K562 (cell line): ENCODE results near the gene C10orf95. TPM values are rescaled to one million over a fixed set of nuclear protein-coding genes. Genes with fewer than 3 reads are reported as not detected.

Experiments used
- ARID4B ChIP-seq: sonication (generic); formaldehyde crosslinking; IDR thresholded peaks from 2 replicates; pipeline ENCODE4 v1.8.0; 2022; ENCODE audit warnings: mild to moderate bottlenecking, missing genetic modification reagents
- NFRKB ChIP-seq: fragments of 450-650 bp; IDR thresholded peaks from 2 replicates; pipeline ENCODE4 v1.6.1; 2016; ENCODE audit warnings: low read depth
- RBM17 ChIP-seq: fragments of 200-400 bp; formaldehyde crosslinking; IDR thresholded peaks from 2 replicates; pipeline ENCODE4 v1.6.1; 2017; ENCODE audit warnings: low read depth, mild to moderate bottlenecking, low read length, borderline replicate concordance
- SLC30A9 ChIP-seq: fragments of 250-450 bp; sonication (Bioruptor Pico); IDR thresholded peaks from 2 replicates; pipeline ENCODE4 v1.8.0; 2022; ENCODE audit warnings: mild to moderate bottlenecking, moderate library complexity
- TSC22D4 ChIP-seq: fragments of 450-650 bp; IDR thresholded peaks from 2 replicates; pipeline ENCODE4 v1.6.1; 2016; ENCODE audit warnings: missing genetic modification characterization, missing biosample characterization, control low read depth
- ZNF146 ChIP-seq: IDR thresholded peaks from one replicate; pipeline ENCODE4 v1.6.1; 2018; ENCODE audit warnings: missing compliant biosample characterization; ENCODE audit not compliant: unreplicated experiment
- ZNF318 ChIP-seq, 2 experiments: fragments of 450-650 bp; IDR thresholded peaks; 2 replicates each; pipeline ENCODE4 v1.6.1; 2016; ENCODE audit warnings: mild to moderate bottlenecking in 2 of 2, borderline replicate concordance in 1 of 2, low read depth in 1 of 2, moderate library complexity in 1 of 2
- polyA plus RNA-seq, 8 experiments: library from polyadenylated mRNA; depleted of rRNA in 4 of 8; stranded (reverse) in 5 of 8; unstranded in 3 of 8; fragments of >200 nt; fragmentation: Nextera tagmentation in 2 of 8; fragmentation: Illumina TruSeq in 1 of 8; extraction: Ambion mirVana in 2 of 8; extraction: Trizol in 1 of 8; gene quantifications; 2 replicates each; pipeline versions ENCODE4 v1.2.1 to v1.2.3, GENCODE V29; 2011 to 2014; ENCODE audit warnings: inconsistent platforms in 1 of 8, missing spikeins in 1 of 8
- total RNA-seq, 7 experiments: library from RNA; depleted of rRNA in 6 of 7; stranded (reverse); fragments of >200 nt in 6 of 7; fragmentation: Illumina TruSeq in 2 of 7; extraction: Trizol in 2 of 7; gene quantifications; 2 replicates each; pipeline versions ENCODE4 v1.2.1 to v1.2.3, GENCODE V29; 2011 to 2021; ENCODE audit warnings: low replicate concordance in 1 of 7
- TF ChIP-seq, protein P1 (sequence below): fragments of 250-450 bp; sonication (Bioruptor Pico); IDR thresholded peaks from 2 replicates; pipeline ENCODE4 v1.4.0; 2020; ENCODE audit warnings: borderline replicate concordance
- TF ChIP-seq, protein P2 (sequence below): fragments of 250-450 bp; sonication (Bioruptor Pico); IDR thresholded peaks from 2 replicates; pipeline ENCODE4 v1.6.1; 2021; ENCODE audit warnings: mild to moderate bottlenecking
- TF ChIP-seq, protein P3 (sequence below): IDR thresholded peaks from 2 replicates; pipeline ENCODE4 v1.6.1; 2011; ENCODE audit warnings: borderline replicate concordance, low read depth, mild to moderate bottlenecking, moderate library complexity, low read length; ENCODE audit not compliant: insufficient read depth, poor library complexity, severe bottlenecking

Gene C10orf95
- total and polyA plus RNA-seq, 9 of the 15 experiments (the other 6 are each of a cell fraction or from before 2014, with no cell fraction given), result 0.03 to 0.41 (median 0.17) TPM; not detected in 1

DNA sequence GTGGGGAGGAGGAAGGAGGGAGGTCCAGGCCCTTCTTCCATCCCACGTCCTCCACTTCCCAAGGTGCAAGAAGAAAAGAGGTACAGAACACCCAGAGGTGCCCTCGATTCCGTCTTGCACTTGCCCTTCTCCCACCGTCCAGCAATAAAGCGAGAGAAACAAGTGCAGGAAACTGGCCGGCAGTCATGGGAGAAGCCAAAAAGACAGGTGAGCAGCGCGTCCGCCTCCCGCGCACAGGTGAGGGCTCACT is 1.3 kb downstream of the C10orf95 start (continued):
- TF ChIP-seq, protein P1, sequence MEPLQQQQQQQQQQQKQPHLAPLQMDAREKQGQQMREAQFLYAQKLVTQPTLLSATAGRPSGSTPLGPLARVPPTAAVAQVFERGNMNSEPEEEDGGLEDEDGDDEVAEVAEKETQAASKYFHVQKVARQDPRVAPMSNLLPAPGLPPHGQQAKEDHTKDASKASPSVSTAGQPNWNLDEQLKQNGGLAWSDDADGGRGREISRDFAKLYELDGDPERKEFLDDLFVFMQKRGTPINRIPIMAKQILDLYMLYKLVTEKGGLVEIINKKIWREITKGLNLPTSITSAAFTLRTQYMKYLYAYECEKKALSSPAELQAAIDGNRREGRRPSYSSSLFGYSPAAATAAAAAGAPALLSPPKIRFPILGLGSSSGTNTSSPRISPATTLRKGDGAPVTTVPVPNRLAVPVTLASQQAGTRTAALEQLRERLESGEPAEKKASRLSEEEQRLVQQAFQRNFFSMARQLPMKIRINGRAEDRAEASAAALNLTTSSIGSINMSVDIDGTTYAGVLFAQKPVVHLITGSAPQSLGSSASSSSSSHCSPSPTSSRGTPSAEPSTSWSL (CRISPR knock-in tag), result no peak
- TF ChIP-seq NFRKB (peak; percentile 59; the same call in 1 of the 2 replicates), TSC22D4 (no peak), SLC30A9 (CRISPR knock-in tag) (no peak), ARID4B (no peak), ZNF318 (IDR thresholded peaks at IDR 0.05; ENCODE audit: borderline replicate concordance in 1 of 2, low read depth in 1 of 2) (no peak), ZNF146 (CRISPR knock-in tag) (no peak), RBM17 (no peak)
- TF ChIP-seq, protein P2, sequence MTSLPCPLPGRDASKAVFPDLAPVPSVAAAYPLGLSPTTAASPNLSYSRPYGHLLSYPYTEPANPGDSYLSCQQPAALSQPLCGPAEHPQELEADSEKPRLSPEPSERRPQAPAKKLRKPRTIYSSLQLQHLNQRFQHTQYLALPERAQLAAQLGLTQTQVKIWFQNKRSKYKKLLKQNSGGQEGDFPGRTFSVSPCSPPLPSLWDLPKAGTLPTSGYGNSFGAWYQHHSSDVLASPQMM (CRISPR knock-in tag), result no peak
- TF ChIP-seq, protein P3, sequence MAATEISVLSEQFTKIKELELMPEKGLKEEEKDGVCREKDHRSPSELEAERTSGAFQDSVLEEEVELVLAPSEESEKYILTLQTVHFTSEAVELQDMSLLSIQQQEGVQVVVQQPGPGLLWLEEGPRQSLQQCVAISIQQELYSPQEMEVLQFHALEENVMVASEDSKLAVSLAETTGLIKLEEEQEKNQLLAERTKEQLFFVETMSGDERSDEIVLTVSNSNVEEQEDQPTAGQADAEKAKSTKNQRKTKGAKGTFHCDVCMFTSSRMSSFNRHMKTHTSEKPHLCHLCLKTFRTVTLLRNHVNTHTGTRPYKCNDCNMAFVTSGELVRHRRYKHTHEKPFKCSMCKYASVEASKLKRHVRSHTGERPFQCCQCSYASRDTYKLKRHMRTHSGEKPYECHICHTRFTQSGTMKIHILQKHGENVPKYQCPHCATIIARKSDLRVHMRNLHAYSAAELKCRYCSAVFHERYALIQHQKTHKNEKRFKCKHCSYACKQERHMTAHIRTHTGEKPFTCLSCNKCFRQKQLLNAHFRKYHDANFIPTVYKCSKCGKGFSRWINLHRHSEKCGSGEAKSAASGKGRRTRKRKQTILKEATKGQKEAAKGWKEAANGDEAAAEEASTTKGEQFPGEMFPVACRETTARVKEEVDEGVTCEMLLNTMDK, result no peak
